H9 (cell line): Measurements from ENCODE around the gene LAMA3. TPM values are rescaled to one million over a fixed set of nuclear protein-coding genes. Genes with fewer than 3 reads are reported as not detected.

Experiments
- DNase-seq: peaks from one replicate; pipeline ENCODE4 v3.0.0-alpha.2; 2017
- H2AFZ ChIP-seq: one replicate; pipeline ENCODE4 v1.6.1; 2013; ENCODE audit warnings: mild to moderate bottlenecking, low read length, control low read depth, moderate library complexity
- H2AK5ac ChIP-seq: 2 replicates; pipeline ENCODE4 v1.6.1; 2013; ENCODE audit warnings: low read length, control low read depth, mixed read lengths; ENCODE audit not compliant: insufficient read length
- H2BK120ac ChIP-seq: one replicate; pipeline ENCODE4 v1.6.1; 2013; ENCODE audit warnings: low read depth, mild to moderate bottlenecking, low read length, control low read depth, inconsistent platforms; ENCODE audit not compliant: poor library complexity, severe bottlenecking
- H2BK12ac ChIP-seq: 2 replicates; pipeline ENCODE4 v1.6.1; 2013; ENCODE audit warnings: low read length, control low read depth, mixed read lengths, low read depth; ENCODE audit not compliant: insufficient read length
- H2BK15ac ChIP-seq: 2 replicates; pipeline ENCODE4 v1.6.1; 2013; ENCODE audit warnings: low read depth, low read length, control low read depth
- H2BK20ac ChIP-seq: one replicate; pipeline ENCODE4 v1.6.1; 2013; ENCODE audit warnings: low read depth, mild to moderate bottlenecking, low read length, control low read depth, inconsistent platforms; ENCODE audit not compliant: poor library complexity, severe bottlenecking
- H2BK5ac ChIP-seq: 2 replicates; pipeline ENCODE4 v1.6.1; 2013; ENCODE audit warnings: low read length, control low read depth, mixed read lengths; ENCODE audit not compliant: insufficient read length
- H3K14ac ChIP-seq: 2 replicates; pipeline ENCODE4 v1.6.1; 2013; ENCODE audit warnings: low read length, control low read depth; ENCODE audit not compliant: insufficient read depth
- H3K18ac ChIP-seq: 2 replicates; pipeline ENCODE4 v1.6.1; 2013; ENCODE audit warnings: low read depth, mild to moderate bottlenecking, mixed read lengths, low read length, control low read depth; ENCODE audit not compliant: insufficient read length
- H3K23ac ChIP-seq: 2 replicates; pipeline ENCODE4 v1.6.1; 2013; ENCODE audit warnings: low read length, control low read depth, mixed read lengths, low read depth; ENCODE audit not compliant: insufficient read length
- H3K23me2 ChIP-seq: 2 replicates; pipeline ENCODE4 v1.6.1; 2013; ENCODE audit warnings: low read depth, mild to moderate bottlenecking, mixed read lengths, low read length, control low read depth; ENCODE audit not compliant: insufficient read length, poor library complexity, severe bottlenecking
- H3K27ac ChIP-seq: 2 replicates; pipeline ENCODE4 v1.5.1; 2013; ENCODE audit warnings: low read length, control low read depth, mixed read lengths, low read depth; ENCODE audit not compliant: insufficient read length
- H3K27me3 ChIP-seq: 2 replicates; pipeline ENCODE4 v1.6.1; 2013; ENCODE audit warnings: low read length, control low read depth, inconsistent platforms; ENCODE audit not compliant: insufficient read depth
- H3K4ac ChIP-seq: 2 replicates; pipeline ENCODE4 v1.6.1; 2013; ENCODE audit warnings: low read depth, mild to moderate bottlenecking, control low read depth, inconsistent platforms, low read length, moderate library complexity
- H3K4me1 ChIP-seq: 2 replicates; pipeline ENCODE4 v1.6.1; 2013; ENCODE audit warnings: low read length, control low read depth, inconsistent platforms; ENCODE audit not compliant: insufficient read depth
- H3K4me2 ChIP-seq: 2 replicates; pipeline ENCODE4 v1.6.1; 2013; ENCODE audit warnings: low read length, control low read depth, mixed read lengths; ENCODE audit not compliant: insufficient read length, insufficient read depth
- H3K56ac ChIP-seq: 2 replicates; pipeline ENCODE4 v1.6.1; 2013; ENCODE audit warnings: low read depth, mild to moderate bottlenecking, mixed read lengths, low read length, control low read depth; ENCODE audit not compliant: insufficient read length
- H3K79me1 ChIP-seq: 2 replicates; pipeline ENCODE4 v1.6.1; 2013; ENCODE audit warnings: low read depth, mild to moderate bottlenecking, moderate library complexity, low read length, control low read depth, inconsistent platforms; ENCODE audit not compliant: insufficient read depth, poor library complexity, severe bottlenecking
- H3K79me2 ChIP-seq: 2 replicates; pipeline ENCODE4 v1.6.1; 2013; ENCODE audit warnings: low read length, control low read depth, inconsistent platforms; ENCODE audit not compliant: insufficient read depth
- H3K9ac ChIP-seq: 2 replicates; pipeline ENCODE4 v1.6.1; 2013; ENCODE audit warnings: low read length, control low read depth, mixed read lengths; ENCODE audit not compliant: insufficient read length; ENCODE audit errors: extremely low read depth
- H3K9me3 ChIP-seq: one replicate; pipeline ENCODE4 v1.6.1; 2013; ENCODE audit warnings: low read depth, low read length, inconsistent platforms; ENCODE audit not compliant: control insufficient read depth
- H3T11ph ChIP-seq: one replicate; pipeline ENCODE4 v1.6.1; 2013; ENCODE audit warnings: mild to moderate bottlenecking, low read length, control low read depth, inconsistent platforms
- H4K20me1 ChIP-seq: one replicate; pipeline ENCODE4 v1.6.1; 2013; ENCODE audit not compliant: control insufficient read depth, insufficient read length, insufficient read depth
- H4K5ac ChIP-seq: 2 replicates; pipeline ENCODE4 v1.6.1; 2013; ENCODE audit warnings: low read depth, mild to moderate bottlenecking, mixed read lengths, low read length, control low read depth; ENCODE audit not compliant: insufficient read length
- H4K8ac ChIP-seq: replicated peaks from 2 replicates; pipeline ENCODE4 v1.6.1; 2013; ENCODE audit warnings: low read length, control low read depth, mixed read lengths, low read depth; ENCODE audit not compliant: insufficient read length
- H4K91ac ChIP-seq: 2 replicates; pipeline ENCODE4 v1.6.1; 2013; ENCODE audit warnings: low read depth, mild to moderate bottlenecking, moderate library complexity, mixed read lengths, low read length, control low read depth; ENCODE audit not compliant: insufficient read length
- H3K27ac Mint-ChIP-seq, 3 experiments: 2 replicates in 2 of 3; 3 replicates in 1 of 3; pipeline ENCODE4 v1.8.0; 2020 to 2021; ENCODE audit warnings: mixed read lengths in 3 of 3, mild to moderate bottlenecking in 1 of 3, moderate library complexity in 1 of 3
- H3K27me3 Mint-ChIP-seq: 2 replicates; pipeline ENCODE4 v1.8.0; 2021; ENCODE audit warnings: low read depth, mild to moderate bottlenecking, moderate library complexity, mixed read lengths
- H3K36me3 Mint-ChIP-seq, 3 experiments: 2 replicates in 2 of 3; 3 replicates in 1 of 3; pipeline ENCODE4 v1.8.0; 2020 to 2021; ENCODE audit warnings: low read depth in 3 of 3, mixed read lengths in 3 of 3; ENCODE audit not compliant: insufficient read depth in 1 of 3
- H3K4me1 Mint-ChIP-seq, 2 experiments: 2 replicates each; pipeline ENCODE4 v1.8.0; 2020; ENCODE audit warnings: mixed read lengths in 2 of 2
- H3K4me3 Mint-ChIP-seq, 2 experiments: 2 replicates in 1 of 2; 3 replicates in 1 of 2; pipeline ENCODE4 v1.8.0; 2020 to 2021; ENCODE audit warnings: mild to moderate bottlenecking in 2 of 2, mixed read lengths in 2 of 2, moderate library complexity in 1 of 2
- H3K9me3 Mint-ChIP-seq, 2 experiments: 2 replicates in 1 of 2; 3 replicates in 1 of 2; pipeline ENCODE4 v1.8.0; 2020; ENCODE audit warnings: mild to moderate bottlenecking in 2 of 2, mixed read lengths in 2 of 2, moderate library complexity in 1 of 2
- WGBS: extraction: QIAGEN DNeasy Blood & Tissue Kit; methylation state at CpG from one replicate; pipeline ENCODE4 v1.1.7; 2013; ENCODE audit warnings: missing lambda C conversion rate, low lambda C conversion rate, mixed read lengths; ENCODE audit not compliant: insufficient read length; ENCODE audit errors: extremely low coverage; 5-methylcytosine and 5-hydroxymethylcytosine counted together
- total RNA-seq: library from RNA; stranded (reverse); gene quantifications from 2 replicates; pipeline ENCODE4 v1.2.1, GENCODE V29; 2021
- TF ChIP-seq, protein P1 (sequence below): fragments of 200-600 bp; sonication (generic); conservative IDR thresholded peaks from 3 replicates; pipeline ENCODE4 v1.8.0; 2021; ENCODE audit warnings: antibody characterized with exemption, mild to moderate bottlenecking

The LAMA3 gene
- total RNA-seq, 1 experiment from 2014 or later = 0.33 TPM

DNA sequence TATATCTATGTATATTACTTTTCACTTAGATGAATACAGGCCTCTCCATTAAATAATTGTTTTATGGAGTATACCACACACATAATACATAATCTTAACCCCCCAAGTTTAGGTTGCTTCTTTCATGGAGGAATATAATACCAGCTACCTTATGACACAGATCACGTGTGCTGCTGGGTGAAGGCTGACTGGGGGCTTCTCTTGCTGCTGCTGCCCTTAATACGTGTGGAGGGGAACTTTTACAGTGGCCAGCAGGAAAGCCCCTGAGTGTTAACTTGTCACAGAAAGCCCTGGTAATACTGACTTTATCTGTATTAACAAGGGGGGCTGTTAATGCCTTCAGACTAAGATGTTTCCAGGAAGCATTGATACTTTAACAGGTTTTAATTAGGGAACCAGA, 63.1 kb downstream of the LAMA3 start:
- no peak overlapping the region for H2BK20ac ChIP-seq
- TF ChIP-seq, protein P1, sequence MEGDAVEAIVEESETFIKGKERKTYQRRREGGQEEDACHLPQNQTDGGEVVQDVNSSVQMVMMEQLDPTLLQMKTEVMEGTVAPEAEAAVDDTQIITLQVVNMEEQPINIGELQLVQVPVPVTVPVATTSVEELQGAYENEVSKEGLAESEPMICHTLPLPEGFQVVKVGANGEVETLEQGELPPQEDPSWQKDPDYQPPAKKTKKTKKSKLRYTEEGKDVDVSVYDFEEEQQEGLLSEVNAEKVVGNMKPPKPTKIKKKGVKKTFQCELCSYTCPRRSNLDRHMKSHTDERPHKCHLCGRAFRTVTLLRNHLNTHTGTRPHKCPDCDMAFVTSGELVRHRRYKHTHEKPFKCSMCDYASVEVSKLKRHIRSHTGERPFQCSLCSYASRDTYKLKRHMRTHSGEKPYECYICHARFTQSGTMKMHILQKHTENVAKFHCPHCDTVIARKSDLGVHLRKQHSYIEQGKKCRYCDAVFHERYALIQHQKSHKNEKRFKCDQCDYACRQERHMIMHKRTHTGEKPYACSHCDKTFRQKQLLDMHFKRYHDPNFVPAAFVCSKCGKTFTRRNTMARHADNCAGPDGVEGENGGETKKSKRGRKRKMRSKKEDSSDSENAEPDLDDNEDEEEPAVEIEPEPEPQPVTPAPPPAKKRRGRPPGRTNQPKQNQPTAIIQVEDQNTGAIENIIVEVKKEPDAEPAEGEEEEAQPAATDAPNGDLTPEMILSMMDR = no peak
- no peaks in the 10 kb centered on the region; a peak in 1 of 5 replicates for H3K9me3 Mint-ChIP-seq
- H2BK120ac ChIP-seq = no peak overlapping the region
- no peaks in the 10 kb centered on the region; the same call in 1 of the 2 replicates for H3K27me3 ChIP-seq
- no peaks in the 10 kb centered on the region; the same call in 1 of the 2 replicates for H3K79me2 ChIP-seq
- H2AK5ac ChIP-seq = no peak overlapping the region
- no peaks in the 10 kb centered on the region; a peak in 2 of 7 replicates for H3K36me3 Mint-ChIP-seq
- H3K18ac ChIP-seq = no peak overlapping the region
- no peak overlapping the region for H3K14ac ChIP-seq
- H3K4me1 Mint-ChIP-seq = peaks cover 3 to 8% of the 10 kb centered on the region in 2 experiments
- 0 out of 2 replicates have a peak, but pooled peaks cover under 1% of the 10 kb centered on the region for H3K27me3 Mint-ChIP-seq
- no peak overlapping the region for H3K56ac ChIP-seq
- H4K8ac ChIP-seq = no peak overlapping the region
- no peak overlapping the region for H3K4me3 Mint-ChIP-seq
- no peaks in the 10 kb centered on the region for H3K79me1 ChIP-seq
- no peak overlapping the region for H3K4ac ChIP-seq
- no peak overlapping the region for H3T11ph ChIP-seq
- no peaks in the 10 kb centered on the region for H3K9me3 ChIP-seq
- H2BK15ac ChIP-seq = no peak overlapping the region
- no peak for DNase-seq
- H2AFZ ChIP-seq = no peak overlapping the region
- no peak overlapping the region for H2BK5ac ChIP-seq
- WGBS = no CpG with 5 or more reads among the region's 2 CpGs
- no peak overlapping the region for H2BK12ac ChIP-seq
- H3K23ac ChIP-seq = no peak overlapping the region
- H3K4me2 ChIP-seq = no peak overlapping the region
- no peak overlapping the region for H3K9ac ChIP-seq
- H3K27ac Mint-ChIP-seq = no peak overlapping the region
- H3K23me2 ChIP-seq = no peaks in the 10 kb centered on the region
- H4K20me1 ChIP-seq = no peaks in the 10 kb centered on the region
- no peak overlapping the region for H4K91ac ChIP-seq
- no peak overlapping the region for H4K5ac ChIP-seq
- H3K4me1 ChIP-seq = no peaks in the 10 kb centered on the region
- no peak overlapping the region for H3K27ac ChIP-seq
